HG02678 (cell line): ENCODE results near the gene USP7.

Experiments used
- ATAC-seq: cut with Tn5 transposase; IDR thresholded peaks from one replicate; pipeline ENCODE4 v1.9.1; 2021; ENCODE audit warnings: mild to moderate bottlenecking, moderate library complexity; ENCODE audit not compliant: unreplicated experiment

Gene USP7

DNA sequence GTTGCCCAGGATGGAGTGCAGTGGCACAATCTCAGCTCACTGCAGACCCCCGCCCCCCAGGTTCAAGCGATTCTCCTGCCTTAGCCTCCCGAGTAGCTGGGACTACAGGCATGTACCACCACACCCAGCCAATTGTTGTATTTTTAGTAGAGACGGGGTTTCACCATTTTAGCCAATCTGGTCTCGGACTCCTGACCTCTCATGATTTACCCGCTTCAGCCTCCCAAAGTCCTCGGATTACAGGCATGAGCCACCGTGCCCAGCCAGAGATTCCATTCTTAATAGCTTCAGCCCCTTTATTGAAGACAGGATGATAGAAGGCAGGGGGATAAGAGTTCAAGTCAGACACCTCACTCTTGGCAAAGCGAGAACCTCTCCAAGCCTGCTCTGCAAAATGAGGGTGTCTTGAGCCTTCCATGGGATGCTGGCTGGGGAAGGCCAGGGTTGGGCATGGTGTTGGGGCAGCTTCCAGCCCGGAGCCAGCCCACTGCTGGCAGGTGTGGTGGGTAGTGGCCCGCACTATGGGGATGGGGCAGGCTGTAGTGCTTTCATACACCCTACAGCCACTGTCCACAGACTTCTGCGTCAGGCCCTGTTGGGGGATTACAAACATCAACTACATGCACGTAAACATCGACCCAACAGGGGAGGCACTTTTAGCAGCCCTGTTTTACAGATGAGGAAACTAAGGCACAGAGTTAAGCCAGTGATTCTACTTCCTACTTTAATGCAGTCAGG is 98.4 kb downstream of the USP7 start:
- no peak for ATAC-seq

DNA sequence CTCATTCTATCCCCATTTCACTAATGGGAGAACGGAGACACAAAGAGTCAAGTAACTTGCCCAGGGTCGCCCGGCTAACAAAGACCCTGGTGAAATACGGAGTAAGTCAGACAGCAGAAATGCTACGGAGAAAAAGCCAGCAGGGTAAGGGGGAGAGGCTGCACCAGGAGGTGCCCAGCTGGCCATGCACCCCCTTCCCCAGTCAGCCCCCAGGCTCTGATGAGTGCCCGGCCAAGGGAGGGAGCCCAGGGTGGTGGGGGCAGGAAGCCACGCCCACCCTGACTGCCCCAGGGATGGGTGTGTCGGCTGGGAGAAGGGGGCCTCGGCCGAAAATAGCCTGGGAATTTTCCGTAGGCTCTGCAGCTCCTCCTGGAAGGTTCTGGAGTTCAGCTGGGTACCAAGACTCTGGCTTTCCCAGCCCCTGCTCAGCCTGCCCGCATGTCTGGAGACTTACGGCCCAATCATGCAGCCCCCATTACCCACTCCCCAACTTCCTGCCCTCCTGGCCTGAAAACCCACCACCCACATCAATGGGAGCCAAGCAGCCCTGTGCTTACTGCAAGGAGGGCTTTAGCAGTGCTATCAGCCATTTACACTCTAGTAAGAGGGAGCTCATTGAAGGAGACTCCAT is 99.1 kb downstream of the USP7 start:
- no peak for ATAC-seq

DNA sequence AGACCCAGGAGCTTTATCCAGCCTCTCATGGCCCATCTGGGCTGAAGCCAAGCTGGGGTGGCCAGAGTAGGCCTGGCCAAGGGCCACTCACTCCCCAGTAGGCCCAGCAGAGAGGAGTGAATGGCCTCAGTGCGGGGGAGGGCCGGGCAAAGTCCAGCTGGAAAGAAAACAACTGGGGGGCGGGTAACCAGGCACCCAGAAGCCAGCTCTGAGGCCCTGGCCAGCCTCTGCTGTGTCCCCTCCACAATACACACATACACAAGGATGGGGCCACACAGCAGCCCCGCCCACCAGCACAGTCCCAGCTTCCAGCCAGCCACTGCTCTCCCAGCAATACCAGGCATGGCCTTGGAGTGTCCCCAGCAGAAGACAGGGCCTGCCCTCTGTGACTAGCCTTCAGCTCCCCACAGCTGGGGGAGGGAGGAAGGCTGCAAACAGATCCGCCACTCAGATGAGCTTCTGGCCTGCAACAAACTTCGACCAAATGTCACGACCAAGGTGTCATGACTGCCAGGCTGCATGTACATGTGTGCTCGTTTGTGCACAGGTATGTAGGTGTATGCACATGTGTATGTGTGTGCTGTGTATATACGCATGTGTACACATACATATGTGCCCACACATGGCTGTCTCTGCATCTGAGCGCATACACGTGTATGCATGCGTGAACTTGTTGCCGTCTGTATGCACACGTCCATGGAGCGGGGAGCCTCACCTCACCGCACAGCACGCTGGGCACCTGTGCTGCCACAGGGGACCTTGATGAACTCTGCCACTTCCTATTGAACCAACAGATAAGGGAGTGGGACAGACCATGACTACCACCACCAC is 99.9 kb downstream of the USP7 start:
- no peak for ATAC-seq

DNA sequence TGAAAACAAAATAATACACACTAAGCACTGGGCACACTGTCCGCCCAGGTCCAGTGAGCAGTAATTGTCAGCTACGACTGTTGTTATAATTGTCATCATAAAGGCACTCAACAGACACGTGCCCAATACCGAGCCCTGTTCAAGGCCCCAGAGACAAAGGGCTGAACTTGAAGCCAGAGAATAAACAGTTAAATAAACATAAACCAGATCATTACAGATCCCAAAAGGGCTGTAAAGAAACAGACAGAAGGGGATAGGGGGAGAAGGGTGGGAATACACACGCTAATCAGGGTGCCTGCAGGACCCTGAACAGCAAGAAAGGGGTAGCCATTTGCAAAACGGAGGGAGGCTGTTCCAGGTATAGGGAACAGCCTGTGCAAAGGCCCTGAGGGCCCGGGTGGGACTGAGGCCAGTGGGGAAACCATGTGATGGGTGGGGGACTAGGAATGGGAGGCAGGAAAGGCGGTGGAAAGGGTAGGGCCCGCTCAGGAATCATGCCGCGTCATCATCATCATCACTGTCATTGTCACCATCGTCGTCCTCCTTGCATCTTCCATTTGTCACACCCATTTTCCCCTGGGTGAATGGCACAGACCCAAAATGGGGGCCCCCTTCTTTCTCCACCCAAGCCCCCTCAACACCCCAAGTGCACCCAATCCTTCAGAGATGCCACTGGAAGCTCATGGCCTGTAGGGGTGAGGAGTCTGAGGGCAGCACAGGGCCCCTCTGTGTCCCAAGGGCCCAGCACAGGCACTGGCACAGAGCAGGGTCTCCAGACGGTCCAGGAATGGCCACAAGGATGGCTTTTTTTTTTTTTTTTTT is 101.2 kb downstream of the USP7 start:
- ATAC-seq: no peak

DNA sequence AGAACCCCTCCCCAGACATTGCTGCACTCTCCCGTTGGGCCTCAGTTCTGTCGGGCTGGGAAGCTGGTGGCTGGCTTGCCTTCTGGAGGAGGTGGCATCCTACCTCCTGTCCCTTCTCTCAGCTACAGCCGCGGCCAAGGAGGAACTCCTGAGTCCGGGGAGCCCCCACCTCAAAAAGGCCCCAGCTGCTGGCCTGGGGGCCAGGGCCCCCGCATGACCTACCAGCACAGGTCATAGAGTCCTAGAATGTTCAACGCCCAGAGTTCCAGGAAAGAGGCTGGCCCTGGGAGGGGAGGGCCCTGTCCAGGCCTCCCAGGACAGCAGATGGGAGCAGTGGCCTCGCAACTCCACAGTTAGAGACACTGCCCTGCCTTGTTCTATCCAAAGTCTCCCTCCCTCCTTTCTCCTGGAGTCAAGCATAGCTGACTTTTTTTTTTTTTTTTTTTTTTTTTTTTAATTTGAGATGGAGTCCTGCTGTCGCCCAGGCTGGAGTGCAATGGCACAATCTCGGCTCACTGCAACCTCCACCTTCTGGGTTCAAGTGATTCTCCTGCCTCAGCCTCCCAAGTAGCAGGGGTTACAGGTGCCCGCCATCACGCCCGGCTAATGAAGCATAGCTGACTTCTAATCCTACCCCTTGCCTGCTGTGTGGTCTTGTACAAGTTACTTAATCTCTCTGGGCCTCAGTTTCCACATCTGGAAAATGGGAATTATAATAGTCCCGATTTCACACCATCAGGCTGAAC is 102.0 kb downstream of the USP7 start:
- ATAC-seq: no peak

DNA sequence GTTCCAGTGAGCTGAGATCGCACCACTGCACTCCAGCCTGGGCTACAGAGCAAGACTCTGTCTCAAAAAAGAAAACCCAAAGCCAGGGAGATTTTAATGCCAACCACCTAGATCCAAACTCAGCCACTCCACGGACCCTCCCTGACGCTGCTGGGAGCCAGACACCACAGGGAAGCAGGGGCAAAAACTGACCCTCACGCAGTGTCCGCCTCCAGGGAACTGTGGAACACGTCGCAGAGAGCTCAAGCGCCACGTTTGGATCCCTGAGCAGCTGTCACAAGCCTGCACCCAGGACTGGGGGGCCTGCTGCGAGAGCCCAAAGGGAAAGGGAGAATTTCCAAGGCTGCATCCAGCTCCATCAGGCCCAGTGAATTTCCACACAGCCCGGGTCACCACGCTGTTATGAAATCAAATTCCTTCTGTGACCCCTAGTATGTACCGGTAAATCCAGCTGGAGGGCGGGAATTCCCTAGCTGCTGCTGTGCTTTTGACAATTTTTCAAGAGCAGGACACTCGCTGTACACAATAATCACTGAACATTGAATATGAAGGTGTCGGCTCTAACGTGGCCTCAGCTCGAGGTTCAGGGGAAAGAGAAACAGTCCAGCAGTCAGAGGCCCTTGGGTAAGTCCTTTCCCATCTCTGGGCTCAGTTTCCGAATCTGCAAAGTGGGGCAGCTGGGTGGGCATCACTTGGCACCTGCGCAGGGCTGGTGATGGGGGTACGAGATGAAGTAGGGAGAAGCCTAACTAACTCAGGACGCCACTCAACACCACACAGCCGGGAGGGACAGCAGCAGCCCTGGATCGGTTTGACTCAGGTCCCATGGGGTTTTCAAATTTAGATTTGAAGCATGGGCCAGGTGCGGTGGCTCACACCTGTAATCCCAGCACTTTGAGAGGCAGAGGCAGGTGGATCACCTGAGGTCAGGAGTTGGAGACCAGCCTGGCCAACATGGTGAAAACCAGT is 103.5 kb downstream of the USP7 start:
- no peak for ATAC-seq

DNA sequence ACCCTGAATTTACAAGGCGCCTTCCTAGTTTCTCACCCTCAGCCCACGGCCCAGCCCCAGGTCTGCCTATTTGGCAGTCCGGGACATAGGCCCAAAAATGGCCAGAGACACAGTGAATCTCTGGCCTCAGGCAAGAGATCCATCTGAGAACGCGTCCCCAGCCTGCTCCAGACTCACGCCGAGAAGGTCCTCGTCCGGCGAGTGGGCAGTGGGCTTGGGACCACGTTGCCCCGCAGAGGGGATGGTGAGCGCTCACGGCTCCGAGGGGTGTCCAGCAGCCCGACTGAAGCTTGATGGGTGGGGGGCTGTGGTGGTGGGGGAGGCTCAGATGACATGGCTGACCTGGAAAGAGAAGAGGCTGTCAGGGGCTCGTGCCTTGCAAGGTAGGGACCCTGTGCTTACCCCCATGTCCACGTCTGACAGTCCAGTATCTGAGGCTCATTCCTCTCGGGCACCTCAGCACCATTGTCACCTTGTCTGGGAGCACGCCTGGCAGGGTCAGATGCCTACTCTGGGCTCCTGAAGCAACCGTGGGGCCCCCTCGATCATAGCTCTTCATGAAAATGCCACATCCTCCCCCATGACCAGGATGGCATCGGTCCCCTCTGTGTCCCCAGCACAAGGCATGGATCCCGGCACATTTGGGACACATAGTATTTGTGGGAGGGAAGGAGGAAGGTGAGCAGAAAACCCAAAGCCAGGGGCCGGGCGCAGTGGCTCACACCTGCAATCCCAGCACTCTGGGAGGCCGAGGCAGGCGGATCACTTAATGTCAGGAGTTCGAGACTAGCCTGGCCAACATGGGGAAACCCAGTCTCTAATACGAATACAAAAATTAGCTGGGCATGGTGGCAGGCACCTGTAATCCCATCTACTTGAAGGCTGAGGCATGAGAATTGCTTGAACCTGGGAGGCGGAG is 104.5 kb downstream of the USP7 start:
- no peak for ATAC-seq

DNA sequence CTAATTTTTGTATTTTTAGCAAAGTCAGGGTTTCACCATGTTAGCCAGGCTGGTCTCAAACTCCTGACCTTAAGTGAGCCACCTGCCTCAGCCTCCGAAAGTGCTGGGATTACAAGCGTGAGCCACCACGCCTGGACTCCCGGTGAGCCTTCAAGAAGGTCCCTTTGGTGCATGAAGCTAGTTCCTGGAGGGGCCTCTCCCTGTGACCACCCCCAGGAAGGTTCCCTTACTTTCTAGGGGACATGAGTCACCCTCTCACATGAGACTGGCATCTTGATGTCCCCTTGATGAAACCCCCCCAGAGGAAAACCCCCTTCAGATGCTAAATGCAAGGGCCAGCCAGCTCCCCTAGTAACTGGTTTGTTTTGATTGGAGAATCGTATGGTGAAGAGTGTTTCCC is 107.7 kb downstream of the USP7 start:
- ATAC-seq: no peak

DNA sequence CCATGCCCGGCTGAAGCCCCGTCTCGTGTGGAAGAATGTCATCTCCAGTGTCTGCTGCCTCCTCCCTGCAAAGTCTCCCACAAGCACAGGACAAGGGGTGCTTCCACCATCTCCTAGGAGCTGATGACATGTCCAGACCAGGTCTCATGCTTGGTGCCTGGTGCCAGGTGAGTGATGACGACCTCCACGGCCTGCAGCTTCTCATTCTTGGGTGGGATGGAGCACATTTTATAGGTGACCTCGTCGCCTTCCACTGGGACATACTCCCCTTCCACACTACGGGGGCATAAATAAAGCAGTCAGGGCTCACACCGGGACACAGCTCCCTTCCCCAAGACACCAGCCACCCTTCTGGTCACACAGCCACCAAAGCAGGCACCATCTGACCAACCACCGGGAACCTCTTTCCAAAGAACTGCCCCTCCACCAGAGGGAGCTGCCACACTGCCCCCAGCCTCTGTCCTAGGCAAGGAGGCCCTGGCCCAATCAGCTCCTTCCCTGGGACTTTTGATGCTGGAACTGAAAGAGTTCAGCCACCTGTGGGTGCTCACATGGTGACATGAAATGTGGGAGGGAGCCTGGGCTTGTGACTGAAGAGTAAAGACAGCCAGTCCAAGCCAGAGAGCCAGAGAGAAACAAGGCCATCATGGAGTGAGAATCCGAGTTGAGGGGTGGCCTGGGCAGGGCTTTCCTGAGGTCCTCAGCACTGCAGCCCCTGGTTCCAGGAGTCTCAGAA is 108.5 kb downstream of the USP7 start:
- ATAC-seq: no peak

DNA sequence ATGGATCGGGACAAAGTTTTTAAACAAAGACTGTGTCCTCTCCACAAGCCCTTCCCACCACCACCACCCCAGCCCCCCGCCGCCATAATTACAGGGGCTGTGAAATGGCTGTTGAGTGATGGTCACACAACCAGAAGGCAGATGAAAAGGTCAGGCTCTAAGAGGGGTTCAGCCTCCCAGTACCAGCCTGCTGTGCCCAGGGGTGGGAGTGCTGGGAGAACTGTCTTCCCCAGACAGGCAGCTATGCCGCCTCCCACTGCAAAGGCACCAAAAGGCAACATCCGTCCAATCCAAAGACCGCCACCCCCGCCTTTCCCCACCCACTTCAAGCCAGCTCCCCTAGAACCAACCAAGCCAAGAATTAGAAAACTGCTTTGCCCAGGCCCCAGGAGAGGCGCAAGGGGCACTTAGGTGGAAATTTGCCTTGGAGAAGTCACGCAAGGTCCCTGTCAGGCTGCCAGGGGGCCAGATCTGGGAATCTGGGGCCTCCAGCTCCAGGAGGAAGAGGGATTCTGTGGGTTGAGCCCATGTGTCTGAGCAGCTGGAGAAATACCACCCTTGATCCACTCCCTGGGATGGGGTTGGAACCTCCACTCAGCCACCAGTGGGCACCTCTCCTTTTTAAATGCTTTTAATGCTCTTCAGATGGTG is 109.3 kb downstream of the USP7 start:
- no peak for ATAC-seq

DNA sequence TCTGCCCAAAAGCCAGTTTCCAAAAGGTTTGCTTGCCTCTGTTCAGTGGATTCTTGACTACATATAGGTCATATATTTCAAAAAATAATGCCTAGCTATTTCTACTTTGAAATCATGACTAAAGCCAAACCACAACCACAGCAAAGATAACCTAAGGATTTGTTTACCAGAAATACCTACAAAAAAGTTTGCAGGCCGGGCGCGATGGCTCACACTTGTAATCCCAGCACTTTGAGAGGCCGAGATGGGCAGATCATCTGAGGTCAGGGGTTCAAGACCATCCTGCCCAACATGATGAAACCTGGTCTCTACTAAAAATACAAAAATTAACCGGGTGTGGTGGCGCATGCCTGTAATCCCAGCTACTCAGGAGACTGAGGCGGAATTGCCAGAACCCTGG is 110.1 kb downstream of the USP7 start:
- ATAC-seq: no peak

DNA sequence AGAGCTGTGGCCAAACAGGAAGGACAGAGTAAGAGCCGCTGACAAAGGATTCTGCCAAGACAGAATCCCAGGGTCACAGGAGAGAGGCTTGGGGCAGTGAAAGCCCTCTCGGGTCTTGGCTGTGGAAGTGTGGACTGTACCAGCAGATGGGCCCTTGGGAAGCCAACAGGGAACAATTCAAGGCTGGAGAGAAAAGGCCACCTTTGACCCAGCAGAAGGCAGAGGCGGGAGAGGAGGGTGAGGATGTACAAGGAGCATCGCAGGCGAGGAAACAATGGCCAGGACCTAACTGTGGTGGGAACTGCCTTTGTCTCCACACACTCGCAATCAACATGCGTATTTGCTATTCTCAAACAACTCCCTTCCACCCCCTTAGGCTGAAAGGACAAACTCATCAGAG is 110.6 kb downstream of the USP7 start:
- no peak for ATAC-seq

DNA sequence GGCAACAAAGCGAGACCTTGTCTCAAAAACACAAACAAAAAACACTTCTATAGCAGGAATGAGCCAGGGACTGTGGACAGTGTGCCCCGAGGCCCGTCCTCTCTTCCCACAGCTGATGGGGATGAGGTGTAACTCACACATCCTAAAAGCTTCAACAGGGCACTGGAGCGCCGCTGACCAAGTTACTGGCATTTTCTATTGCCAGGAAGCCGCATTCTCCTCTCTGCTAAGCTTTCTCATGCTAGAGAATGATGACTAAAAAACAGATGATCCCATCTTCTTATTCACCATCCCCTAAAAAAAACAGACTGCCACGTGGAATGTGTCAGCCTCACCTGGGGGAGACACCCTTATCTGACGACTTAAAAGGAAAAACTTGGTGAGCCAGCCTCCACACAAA is 111.2 kb downstream of the USP7 start:
- no peak for ATAC-seq

DNA sequence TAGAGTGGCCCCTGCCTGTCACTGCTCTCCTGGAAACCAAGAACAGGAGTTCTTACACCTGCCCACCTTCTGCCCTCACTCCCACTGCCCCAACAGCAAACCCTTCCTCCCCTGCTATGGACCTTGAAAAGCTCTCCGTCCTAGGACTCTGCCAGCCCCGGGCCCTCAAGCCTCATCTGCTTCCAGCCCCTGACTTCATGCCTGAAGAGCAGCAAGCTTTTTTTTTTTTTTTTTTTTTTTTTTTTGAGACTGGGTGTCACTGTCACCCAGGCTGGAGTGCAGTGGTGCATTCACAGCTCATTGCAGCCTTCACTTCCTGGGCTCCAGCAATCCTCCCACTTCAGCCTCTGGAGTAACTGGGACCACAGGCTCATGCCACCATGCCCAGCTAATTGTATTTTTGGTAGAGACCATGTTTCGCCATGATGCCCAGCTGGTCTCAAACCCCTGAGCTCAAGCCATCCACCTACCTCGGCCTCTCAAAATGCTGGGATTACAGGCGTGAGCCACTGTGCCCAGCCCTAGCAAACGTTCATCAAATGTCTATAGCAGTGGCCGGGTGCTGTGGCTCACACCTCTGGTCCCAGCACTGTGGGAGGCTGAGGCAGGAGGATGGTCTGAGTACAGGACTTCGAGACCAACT is 111.8 kb downstream of the USP7 start:
- ATAC-seq: no peak

DNA sequence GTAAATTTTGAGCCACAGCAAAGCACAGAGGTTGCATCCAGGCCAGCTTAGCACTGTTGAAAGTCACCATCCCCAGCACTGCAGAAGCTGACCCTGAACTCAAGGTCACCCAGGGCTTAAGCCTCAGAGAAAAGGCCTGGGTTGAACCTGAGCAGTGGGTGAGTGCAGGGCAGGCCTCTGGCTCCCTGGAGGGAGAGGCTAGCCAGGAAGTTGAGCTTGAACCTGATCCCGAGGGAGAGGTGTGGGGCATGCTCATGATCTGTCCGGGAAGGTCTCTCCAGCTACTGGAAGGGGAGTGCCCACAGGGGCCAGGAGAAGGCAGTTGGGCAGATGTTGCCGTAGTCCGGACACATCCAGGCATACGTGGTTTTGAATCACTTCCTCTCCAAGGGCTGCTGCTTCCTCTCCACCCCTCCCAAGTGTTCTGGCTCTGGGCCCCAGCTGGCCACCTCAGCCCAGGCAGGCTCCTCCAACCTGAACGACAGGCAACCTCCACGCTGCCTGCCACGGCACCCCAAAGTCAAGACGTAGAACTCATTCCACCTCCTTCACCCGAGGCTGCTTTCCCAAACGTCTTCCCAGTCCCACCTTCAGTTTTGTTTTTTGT is 113.3 kb downstream of the USP7 start:
- ATAC-seq: no peak

DNA sequence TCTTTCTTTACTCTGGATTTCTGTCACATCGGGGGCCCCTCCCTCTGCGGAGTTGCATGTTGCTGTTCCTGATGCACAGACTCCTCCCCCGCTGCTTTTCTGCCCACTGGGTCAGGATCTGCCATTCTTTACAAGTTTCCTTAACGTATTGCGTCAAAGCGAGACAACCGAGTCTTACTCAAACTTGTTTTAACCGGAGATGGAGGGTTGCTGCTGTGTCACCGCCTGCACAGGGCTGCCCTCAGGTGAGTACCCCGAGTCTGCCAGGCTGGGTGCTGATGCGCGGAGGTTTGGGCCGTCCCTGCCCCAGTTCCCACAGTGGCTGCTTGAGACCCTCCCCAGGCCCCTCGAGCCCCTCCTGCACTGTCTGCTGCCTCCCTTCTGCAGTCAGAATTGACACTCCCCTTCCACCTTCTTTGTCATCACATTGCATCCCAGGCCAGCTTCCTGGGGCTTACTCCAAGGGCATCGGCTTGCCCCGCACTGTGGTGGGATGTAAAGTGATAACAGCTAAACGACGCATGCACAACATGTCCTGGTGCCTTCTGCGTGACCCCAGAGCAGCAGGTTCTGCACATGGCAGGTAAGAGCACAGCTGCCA is 114.2 kb downstream of the USP7 start:
- no peak for ATAC-seq
